ENCODE measurements around the gene FLAD1. TPM values are rescaled to one million over a fixed set of nuclear protein-coding genes. Genes with fewer than 3 reads are reported as not detected.

The FLAD1 gene
- total RNA-seq, 1 donor from 2014 or later: 55.9 TPM

DNA sequence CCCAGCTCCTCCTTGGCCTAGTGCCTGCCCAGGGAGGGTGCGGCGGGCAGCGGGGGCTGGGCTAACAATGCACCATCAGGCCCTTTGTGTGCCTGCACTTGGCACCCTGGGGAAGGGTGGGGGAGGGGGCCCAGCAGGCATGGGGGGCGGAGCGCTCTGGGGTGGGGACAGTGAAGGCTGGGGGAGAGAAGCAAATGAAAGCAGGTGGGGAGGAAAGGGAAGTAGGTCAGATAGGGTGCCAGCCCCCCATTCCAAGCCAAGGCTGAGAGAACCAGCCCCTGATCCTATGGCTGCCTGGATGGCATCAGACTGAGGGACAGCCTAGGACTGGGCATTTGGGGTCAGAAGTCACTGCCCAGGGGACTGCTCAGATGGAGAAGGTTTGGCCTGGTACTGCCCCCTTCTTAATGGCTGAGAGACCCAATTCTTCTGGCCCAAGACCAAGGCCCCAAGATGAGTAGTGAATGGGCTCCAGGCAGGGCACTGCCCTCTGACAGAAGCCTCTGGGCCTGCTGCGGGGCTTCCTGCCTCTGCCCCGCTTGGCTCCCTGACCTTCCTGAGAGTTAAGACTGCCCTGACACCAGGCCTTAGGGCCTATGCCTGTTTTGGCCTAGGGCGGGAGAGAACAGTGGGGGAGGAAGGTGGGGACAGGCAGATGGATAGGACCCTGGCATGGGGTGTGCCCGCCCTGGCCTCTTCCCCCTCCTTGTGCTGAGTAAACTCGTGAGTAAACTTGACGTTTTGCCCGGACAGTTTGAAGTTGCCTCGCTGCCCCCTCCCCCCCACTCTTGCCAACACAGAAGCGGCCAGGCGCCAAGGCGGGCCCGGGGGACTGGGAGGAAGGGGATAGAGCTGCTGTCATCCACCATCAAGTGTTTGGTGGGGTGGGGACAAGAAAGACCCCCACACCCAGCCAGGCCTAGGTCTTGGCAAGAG lies 22.2 kb downstream of the FLAD1 start:
- no peaks in the 10 kb centered on the region for H3K27me3 Mint-ChIP-seq
- H3K9me3 Mint-ChIP-seq (ENCODE audit: low read depth): no peaks in the 10 kb centered on the region
- TF ChIP-seq, protein P1, sequence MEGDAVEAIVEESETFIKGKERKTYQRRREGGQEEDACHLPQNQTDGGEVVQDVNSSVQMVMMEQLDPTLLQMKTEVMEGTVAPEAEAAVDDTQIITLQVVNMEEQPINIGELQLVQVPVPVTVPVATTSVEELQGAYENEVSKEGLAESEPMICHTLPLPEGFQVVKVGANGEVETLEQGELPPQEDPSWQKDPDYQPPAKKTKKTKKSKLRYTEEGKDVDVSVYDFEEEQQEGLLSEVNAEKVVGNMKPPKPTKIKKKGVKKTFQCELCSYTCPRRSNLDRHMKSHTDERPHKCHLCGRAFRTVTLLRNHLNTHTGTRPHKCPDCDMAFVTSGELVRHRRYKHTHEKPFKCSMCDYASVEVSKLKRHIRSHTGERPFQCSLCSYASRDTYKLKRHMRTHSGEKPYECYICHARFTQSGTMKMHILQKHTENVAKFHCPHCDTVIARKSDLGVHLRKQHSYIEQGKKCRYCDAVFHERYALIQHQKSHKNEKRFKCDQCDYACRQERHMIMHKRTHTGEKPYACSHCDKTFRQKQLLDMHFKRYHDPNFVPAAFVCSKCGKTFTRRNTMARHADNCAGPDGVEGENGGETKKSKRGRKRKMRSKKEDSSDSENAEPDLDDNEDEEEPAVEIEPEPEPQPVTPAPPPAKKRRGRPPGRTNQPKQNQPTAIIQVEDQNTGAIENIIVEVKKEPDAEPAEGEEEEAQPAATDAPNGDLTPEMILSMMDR (IDR thresholded peaks at IDR 0.05; ENCODE audit: unreplicated experiment): no peak
- no peak overlapping the region for H3K27ac Mint-ChIP-seq
- peaks cover 13% of the 10 kb centered on the region for H3K4me1 Mint-ChIP-seq (ENCODE audit: low read depth)
- H3K4me3 Mint-ChIP-seq (ENCODE audit: low read depth): peak overlapping the region; percentile 53
- H3K36me3 Mint-ChIP-seq (ENCODE audit: insufficient read depth): no peaks in the 10 kb centered on the region
- no peak for DNase-seq (ENCODE audit: low spot score, unreplicated experiment)

DNA sequence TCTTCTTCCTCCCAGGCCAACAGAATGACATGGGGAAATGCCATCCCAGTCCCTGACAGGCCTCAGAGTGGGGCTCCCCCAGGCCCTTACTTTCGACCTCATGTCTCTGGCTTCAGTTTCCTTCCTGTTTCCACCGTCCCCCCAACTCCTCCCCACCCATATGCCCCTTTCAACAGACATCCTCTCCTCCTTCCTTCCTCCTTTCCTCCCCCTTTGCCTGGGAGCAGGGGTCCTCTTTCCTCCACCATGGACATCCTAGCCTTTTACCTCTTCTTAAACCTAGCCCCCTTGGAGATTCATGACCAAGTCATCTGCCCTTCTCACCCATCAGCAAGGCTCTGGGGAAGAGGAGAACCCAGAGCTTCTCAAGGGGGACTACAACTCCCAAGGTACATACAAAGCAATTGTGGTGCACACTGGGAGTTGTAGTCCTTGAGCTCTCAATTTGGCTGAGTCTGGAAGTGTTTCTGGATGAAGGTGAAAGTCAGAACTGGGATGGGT lies 23.5 kb downstream of the FLAD1 start:
- Mint-ChIP-seq H3K27me3 (no peaks in the 10 kb centered on the region), H3K4me3 (ENCODE audit: low read depth) (peak overlapping the region; percentile 50), H3K4me1 (ENCODE audit: low read depth) (peaks cover 13% of the 10 kb centered on the region), H3K27ac (no peak overlapping the region), H3K9me3 (ENCODE audit: low read depth) (no peaks in the 10 kb centered on the region), H3K36me3 (ENCODE audit: insufficient read depth) (no peaks in the 10 kb centered on the region)
- TF ChIP-seq, protein P1 (IDR thresholded peaks at IDR 0.05; ENCODE audit: unreplicated experiment): no peak
- no peak for DNase-seq (ENCODE audit: low spot score, unreplicated experiment)

- H3K27ac Mint-ChIP-seq: no peak overlapping the region
- no peaks in the 10 kb centered on the region for H3K9me3 Mint-ChIP-seq (ENCODE audit: low read depth)
- DNase-seq (ENCODE audit: low spot score, unreplicated experiment): no peak
- no peak overlapping the region for H3K4me3 Mint-ChIP-seq (ENCODE audit: low read depth)
- TF ChIP-seq, protein P1 (IDR thresholded peaks at IDR 0.05; ENCODE audit: unreplicated experiment): no peak
- no peaks in the 10 kb centered on the region for H3K27me3 Mint-ChIP-seq
- H3K4me1 Mint-ChIP-seq (ENCODE audit: low read depth): peaks cover 13% of the 10 kb centered on the region
- no peaks in the 10 kb centered on the region for H3K36me3 Mint-ChIP-seq (ENCODE audit: insufficient read depth)
These were observed 24.2 kb downstream of the FLAD1 start for GRCh38 chr1:155007251-155007828.

GRCh38 chr1:155008015-155008941 lies 25.1 kb downstream of the FLAD1 start:
- no peak overlapping the region for H3K27ac Mint-ChIP-seq
- no peaks in the 10 kb centered on the region for H3K36me3 Mint-ChIP-seq (ENCODE audit: insufficient read depth)
- no peak for DNase-seq (ENCODE audit: low spot score, unreplicated experiment)
- no peak overlapping the region for H3K4me3 Mint-ChIP-seq (ENCODE audit: low read depth)
- TF ChIP-seq, protein P1 (IDR thresholded peaks at IDR 0.05; ENCODE audit: unreplicated experiment): no peak
- H3K9me3 Mint-ChIP-seq (ENCODE audit: low read depth): no peaks in the 10 kb centered on the region
- peaks cover 13% of the 10 kb centered on the region for H3K4me1 Mint-ChIP-seq (ENCODE audit: low read depth)
- H3K27me3 Mint-ChIP-seq: no peaks in the 10 kb centered on the region
